Osteoblast (primary cell): Measurements from ENCODE around the gene SYCN. TPM values are rescaled to one million over a fixed set of nuclear protein-coding genes. Genes with fewer than 3 reads are reported as not detected.
A peak's percentile ranks its signal among the peaks of the same experiment; 100 is the strongest.

Experiments
- DNase-seq: peaks from one replicate; pipeline ENCODE4 v3.0.0; 2011; ENCODE audit warnings: low spot score, mixed read lengths; ENCODE audit not compliant: insufficient read length; ENCODE audit errors: missing footprints
- H2AFZ ChIP-seq: 2 replicates; pipeline ENCODE4 v1.6.0; 2011; ENCODE audit warnings: mild to moderate bottlenecking, low read length
- H3K27ac ChIP-seq: 2 replicates; pipeline ENCODE4 v1.5.1; 2011; ENCODE audit warnings: mild to moderate bottlenecking, low read depth, low read length, moderate library complexity
- H3K27me3 ChIP-seq: 2 replicates; pipeline ENCODE4 v1.6.0; 2012; ENCODE audit warnings: mild to moderate bottlenecking, control low read depth, inconsistent platforms, low read length, moderate library complexity; ENCODE audit not compliant: insufficient read depth
- H3K36me3 ChIP-seq: 2 replicates; pipeline ENCODE4 v1.5.1; 2011; ENCODE audit warnings: mild to moderate bottlenecking, low read length, control low read depth, moderate library complexity; ENCODE audit not compliant: insufficient read depth
- H3K4me1 ChIP-seq: 2 replicates; pipeline ENCODE4 v1.5.1; 2011; ENCODE audit warnings: mild to moderate bottlenecking, low read length, control low read depth, moderate library complexity; ENCODE audit not compliant: insufficient read depth
- H3K4me2 ChIP-seq: 2 replicates; pipeline ENCODE4 v1.6.0; 2011; ENCODE audit warnings: mild to moderate bottlenecking, low read length; ENCODE audit not compliant: insufficient read depth
- H3K4me3 ChIP-seq: fragments of 200-600 bp; sonication (generic); 3 replicates; pipeline ENCODE4 v1.5.1; 2012; ENCODE audit warnings: mild to moderate bottlenecking, low read length, inconsistent platforms; ENCODE audit not compliant: insufficient read depth
- H3K79me2 ChIP-seq: 2 replicates; pipeline ENCODE4 v1.6.0; 2012; ENCODE audit warnings: mild to moderate bottlenecking, low read length, control low read depth, inconsistent platforms; ENCODE audit not compliant: insufficient read depth
- H3K9me3 ChIP-seq: 2 replicates; pipeline ENCODE4 v1.5.1; 2011; ENCODE audit warnings: low read depth, low read length, control low read depth
- H4K20me1 ChIP-seq: 2 replicates; pipeline ENCODE4 v1.6.0; 2012; ENCODE audit warnings: mild to moderate bottlenecking, low read length, control low read depth; ENCODE audit not compliant: insufficient read depth
- total RNA-seq: library from RNA; depleted of rRNA; stranded (reverse); fragments of >200 nt; gene quantifications from 2 replicates; pipeline ENCODE4 v1.2.3, GENCODE V29; 2012
- TF ChIP-seq, protein P1 (sequence below): IDR thresholded peaks from 2 replicates; pipeline ENCODE4 v1.5.1; 2011; ENCODE audit warnings: mild to moderate bottlenecking, low read depth, low read length, moderate library complexity; ENCODE audit errors: extremely low read depth

SYCN gene
- total RNA-seq, 1 donor = not detected

DNA sequence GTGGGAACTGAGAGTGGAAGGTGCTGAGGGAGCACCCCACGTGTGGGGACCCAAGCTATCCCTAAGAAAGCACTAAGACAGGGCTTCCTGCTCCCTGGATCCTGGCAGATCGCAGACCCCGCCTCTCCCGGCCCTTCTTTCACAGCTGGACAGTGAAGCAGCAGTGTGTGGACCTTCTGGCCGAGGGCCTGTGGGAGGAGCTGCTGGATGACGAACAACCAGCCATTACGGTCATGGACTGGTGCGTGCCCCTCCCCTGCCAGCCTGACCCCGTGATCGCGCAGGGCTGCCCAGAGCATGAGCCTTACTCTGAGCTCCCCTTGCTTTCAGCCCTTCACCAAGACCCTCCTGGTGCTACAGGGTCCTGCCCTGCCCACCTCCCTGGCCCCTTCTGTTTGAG lies 5.0 kb downstream of the SYCN start:
- Histone ChIP-seq H2AFZ (peak overlapping the region; percentile 92), H3K36me3 (no peaks in the 10 kb centered on the region), H3K27ac (no peak overlapping the region), H3K4me3 (peak overlapping the region; percentile 47), H3K79me2 (no peaks in the 10 kb centered on the region), H3K9me3 (no peaks in the 10 kb centered on the region), H3K4me2 (peak overlapping the region; percentile 70), H3K4me1 (no peaks in the 10 kb centered on the region), H3K27me3 (peaks cover 55% of the 10 kb centered on the region), H4K20me1 (no peaks in the 10 kb centered on the region)
- DNase-seq = peak; percentile 98
- TF ChIP-seq, protein P1, sequence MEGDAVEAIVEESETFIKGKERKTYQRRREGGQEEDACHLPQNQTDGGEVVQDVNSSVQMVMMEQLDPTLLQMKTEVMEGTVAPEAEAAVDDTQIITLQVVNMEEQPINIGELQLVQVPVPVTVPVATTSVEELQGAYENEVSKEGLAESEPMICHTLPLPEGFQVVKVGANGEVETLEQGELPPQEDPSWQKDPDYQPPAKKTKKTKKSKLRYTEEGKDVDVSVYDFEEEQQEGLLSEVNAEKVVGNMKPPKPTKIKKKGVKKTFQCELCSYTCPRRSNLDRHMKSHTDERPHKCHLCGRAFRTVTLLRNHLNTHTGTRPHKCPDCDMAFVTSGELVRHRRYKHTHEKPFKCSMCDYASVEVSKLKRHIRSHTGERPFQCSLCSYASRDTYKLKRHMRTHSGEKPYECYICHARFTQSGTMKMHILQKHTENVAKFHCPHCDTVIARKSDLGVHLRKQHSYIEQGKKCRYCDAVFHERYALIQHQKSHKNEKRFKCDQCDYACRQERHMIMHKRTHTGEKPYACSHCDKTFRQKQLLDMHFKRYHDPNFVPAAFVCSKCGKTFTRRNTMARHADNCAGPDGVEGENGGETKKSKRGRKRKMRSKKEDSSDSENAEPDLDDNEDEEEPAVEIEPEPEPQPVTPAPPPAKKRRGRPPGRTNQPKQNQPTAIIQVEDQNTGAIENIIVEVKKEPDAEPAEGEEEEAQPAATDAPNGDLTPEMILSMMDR = no peak

- Histone ChIP-seq H3K4me1 (no peaks in the 10 kb centered on the region), H3K4me2 (no peak overlapping the region), H3K36me3 (no peaks in the 10 kb centered on the region), H2AFZ (no peak overlapping the region), H4K20me1 (no peaks in the 10 kb centered on the region), H3K79me2 (no peaks in the 10 kb centered on the region), H3K4me3 (no peak overlapping the region), H3K27ac (no peak overlapping the region), H3K9me3 (no peaks in the 10 kb centered on the region), H3K27me3 (peaks cover 46% of the 10 kb centered on the region)
- peak; percentile 36 for DNase-seq
- TF ChIP-seq, protein P1 = no peak
These were observed 6.3 kb downstream of the SYCN start for GRCh38 chr19:39197808-39198207.

DNA sequence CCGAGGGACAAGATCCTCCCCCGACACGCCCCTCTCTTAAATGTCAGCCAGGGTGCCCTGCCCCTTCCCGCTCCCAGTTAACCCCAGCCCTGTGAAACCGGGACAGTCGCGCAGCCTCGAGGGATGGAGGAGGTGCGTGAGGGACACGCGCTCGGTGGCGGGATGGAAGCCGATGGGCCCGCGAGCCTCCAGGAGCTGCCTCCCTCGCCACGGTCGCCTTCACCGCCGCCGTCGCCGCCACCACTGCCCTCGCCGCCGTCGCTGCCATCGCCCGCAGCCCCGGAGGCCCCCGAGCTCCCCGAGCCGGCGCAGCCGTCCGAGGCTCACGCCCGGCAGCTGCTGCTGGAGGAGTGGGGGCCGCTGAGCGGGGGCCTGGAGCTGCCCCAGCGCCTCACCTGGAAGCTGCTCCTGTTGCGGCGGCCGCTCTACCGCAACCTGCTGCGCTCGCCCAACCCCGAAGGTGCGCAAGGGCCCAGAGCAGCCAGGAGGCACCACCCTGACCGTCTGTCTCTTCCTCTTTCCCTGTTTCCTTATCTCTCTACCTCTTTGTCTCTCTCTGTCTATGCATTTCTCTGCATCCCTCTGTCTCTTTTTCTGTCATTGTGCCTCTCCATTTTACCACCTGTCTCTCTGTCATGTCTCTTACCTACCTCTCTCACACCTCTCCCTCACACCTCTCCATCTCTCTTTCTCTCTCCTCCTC lies 7.1 kb downstream of the SYCN start, which contains the start of gene NCCRP1:
TSS of gene NCCRP1 (plus strand) at position 105 of the 703 bp plus-strand sequence. CDS start at position 124, 19 bp downstream.
- Histone ChIP-seq H3K9me3 (no peaks in the 10 kb centered on the region), H3K4me1 (no peaks in the 10 kb centered on the region), H3K4me2 (no peak within 1 kb of the TSS), H3K27ac (no peak within 1 kb of the TSS), H3K4me3 (no peak within 1 kb of the TSS), H3K79me2 (no peaks in the 10 kb centered on the region), H4K20me1 (no peaks in the 10 kb centered on the region), H2AFZ (no peak within 1 kb of the TSS), H3K36me3 (no peaks in the 10 kb centered on the region), H3K27me3 (peaks cover 41% of the 10 kb centered on the region)
- TF ChIP-seq, protein P1 = no peak
- peak; percentile 77 for DNase-seq

GRCh38 chr19:39196320-39196719 lies 7.7 kb downstream of the SYCN start:
- H3K4me1 ChIP-seq = no peaks in the 10 kb centered on the region
- H2AFZ ChIP-seq = no peak overlapping the region
- no peak overlapping the region for H3K4me3 ChIP-seq
- no peaks in the 10 kb centered on the region for H3K79me2 ChIP-seq
- H3K27ac ChIP-seq = no peak overlapping the region
- no peaks in the 10 kb centered on the region for H4K20me1 ChIP-seq
- no peaks in the 10 kb centered on the region for H3K36me3 ChIP-seq
- DNase-seq = peak; percentile 42
- no peaks in the 10 kb centered on the region for H3K9me3 ChIP-seq
- H3K27me3 ChIP-seq = peaks cover 43% of the 10 kb centered on the region
- H3K4me2 ChIP-seq = no peak overlapping the region
- TF ChIP-seq, protein P1 = no peak
